Mesenchymal stem cell (in vitro differentiated cells and primary cell): ENCODE measurements around the gene CSRNP2.
A peak's percentile ranks its signal among the peaks of the same experiment; 100 is the strongest.

Source experiments
- DNase-seq: peaks from one replicate; pipeline ENCODE4 v3.0.0-alpha.2; 2013
- H2AFZ ChIP-seq: one replicate; pipeline ENCODE4 v1.6.1; 2013; ENCODE audit warnings: low read depth, mild to moderate bottlenecking, control low read depth, inconsistent platforms, low read length, moderate library complexity
- H2AK5ac ChIP-seq: 2 replicates; pipeline ENCODE4 v1.6.1; 2013; ENCODE audit warnings: low read length, moderate library complexity, mild to moderate bottlenecking, inconsistent platforms; ENCODE audit not compliant: severe bottlenecking
- H2BK120ac ChIP-seq: one replicate; pipeline ENCODE4 v1.6.1; 2013; ENCODE audit warnings: low read depth, mild to moderate bottlenecking, inconsistent platforms, low read length, moderate library complexity
- H2BK12ac ChIP-seq, 2 experiments: one replicate each; pipeline ENCODE4 v1.6.1; 2013; ENCODE audit warnings: inconsistent platforms in 2 of 2, low read length in 2 of 2, mild to moderate bottlenecking in 2 of 2, moderate library complexity in 2 of 2, control low read depth in 1 of 2
- H2BK15ac ChIP-seq: one replicate; pipeline ENCODE4 v1.6.1; 2013; ENCODE audit warnings: mild to moderate bottlenecking, low read depth, inconsistent platforms; ENCODE audit not compliant: poor library complexity, severe bottlenecking
- H2BK5ac ChIP-seq: 2 replicates; pipeline ENCODE4 v1.6.1; 2013; ENCODE audit warnings: low read depth, mild to moderate bottlenecking, low read length, control low read depth, inconsistent platforms; ENCODE audit not compliant: poor library complexity, severe bottlenecking
- H3K14ac ChIP-seq, 2 experiments: one replicate each; pipeline ENCODE4 v1.6.1; 2013; ENCODE audit warnings: inconsistent platforms in 2 of 2, low read length in 2 of 2, control low read depth in 1 of 2, mild to moderate bottlenecking in 1 of 2, moderate library complexity in 1 of 2
- H3K18ac ChIP-seq, 2 experiments: one replicate each; pipeline ENCODE4 v1.6.1; 2013; ENCODE audit warnings: inconsistent platforms in 2 of 2, low read length in 2 of 2, control low read depth in 1 of 2, low read depth in 1 of 2, mild to moderate bottlenecking in 1 of 2
- H3K23ac ChIP-seq, 2 experiments: one replicate each; pipeline ENCODE4 v1.6.1; 2013; ENCODE audit warnings: inconsistent platforms in 2 of 2, low read length in 2 of 2, mild to moderate bottlenecking in 2 of 2, moderate library complexity in 2 of 2, control low read depth in 1 of 2
- H3K27ac ChIP-seq: 2 replicates; pipeline ENCODE4 v1.5.1; 2013; ENCODE audit warnings: mild to moderate bottlenecking, moderate library complexity, low read length, control low read depth, inconsistent platforms; ENCODE audit not compliant: poor library complexity, severe bottlenecking
- H3K27me3 ChIP-seq, 2 experiments: 2 replicates each; pipeline versions ENCODE4 v1.6.1 to v1.7.0; 2013; ENCODE audit warnings: low read length in 2 of 2, mild to moderate bottlenecking in 2 of 2, moderate library complexity in 2 of 2, control low read depth in 1 of 2, inconsistent platforms in 1 of 2; ENCODE audit not compliant: control insufficient read depth in 1 of 2, insufficient read depth in 1 of 2
- H3K36me3 ChIP-seq, 2 experiments: 2 replicates each; pipeline versions ENCODE4 v1.6.1 to v1.7.0; 2013; ENCODE audit warnings: low read length in 2 of 2, control low read depth in 1 of 2, inconsistent platforms in 1 of 2, low read depth in 1 of 2, mild to moderate bottlenecking in 1 of 2; ENCODE audit not compliant: insufficient read depth in 2 of 2, control insufficient read depth in 1 of 2
- H3K4ac ChIP-seq, 2 experiments: one replicate each; pipeline ENCODE4 v1.6.1; 2013; ENCODE audit warnings: inconsistent platforms in 2 of 2, low read length in 2 of 2, mild to moderate bottlenecking in 2 of 2, moderate library complexity in 2 of 2, control low read depth in 1 of 2, low read depth in 1 of 2
- H3K4me1 ChIP-seq: 2 replicates; pipeline ENCODE4 v1.6.1; 2013; ENCODE audit warnings: low read depth, low read length, control low read depth; ENCODE audit not compliant: control insufficient read depth, insufficient read depth
- H3K4me2 ChIP-seq: 2 replicates; pipeline ENCODE4 v1.6.1; 2013; ENCODE audit warnings: low read length, mild to moderate bottlenecking, inconsistent platforms; ENCODE audit not compliant: poor library complexity, severe bottlenecking
- H3K4me3 ChIP-seq, 2 experiments: 2 replicates each; pipeline versions ENCODE4 v1.5.1 to v1.7.0; 2013; ENCODE audit warnings: low read length in 2 of 2, mild to moderate bottlenecking in 2 of 2, control low read depth in 1 of 2, low read depth in 1 of 2; ENCODE audit not compliant: insufficient read depth in 1 of 2
- H3K79me1 ChIP-seq: replicated peaks from 2 replicates; pipeline ENCODE4 v1.6.1; 2013; ENCODE audit warnings: mild to moderate bottlenecking, control low read depth, low read length, inconsistent platforms; ENCODE audit not compliant: poor library complexity, severe bottlenecking
- H3K9ac ChIP-seq: 2 replicates; pipeline ENCODE4 v1.7.0; 2013; ENCODE audit warnings: mild to moderate bottlenecking, low read length, moderate library complexity
- H3K9me3 ChIP-seq: 2 replicates; pipeline ENCODE4 v1.7.0; 2013; ENCODE audit warnings: mild to moderate bottlenecking, low read length; ENCODE audit not compliant: control insufficient read depth
- H4K8ac ChIP-seq: one replicate; pipeline ENCODE4 v1.6.1; 2013; ENCODE audit warnings: inconsistent platforms, mild to moderate bottlenecking, low read length, moderate library complexity
- H4K91ac ChIP-seq: one replicate; pipeline ENCODE4 v1.6.1; 2013; ENCODE audit warnings: mild to moderate bottlenecking, low read length, inconsistent platforms
- WGBS: methylation state at CpG from one replicate; pipeline ENCODE4 v1.1.7; 2013; ENCODE audit warnings: mixed read lengths; 5-methylcytosine and 5-hydroxymethylcytosine counted together

CSRNP2 gene

GRCh38 chr12:51076236-51076930, 7.0 kb downstream of the CSRNP2 start:
- Histone ChIP-seq H2BK15ac (no peak overlapping the region), H2BK120ac (no peak overlapping the region), H3K9ac (no peak overlapping the region), H2AK5ac (no peak overlapping the region), H3K4ac (no peak overlapping the region), H3K23ac (no peak overlapping the region), H3K14ac (peak overlapping the region in 1 of 2 experiments; percentile 22), H3K27ac (no peak overlapping the region), H3K27me3 (no peaks in the 10 kb centered on the region), H3K36me3 (peaks cover 26 to 32% of the 10 kb centered on the region in 2 experiments), H2AFZ (no peak overlapping the region), H2BK12ac (no peak overlapping the region), H4K8ac (no peak overlapping the region), H4K91ac (no peak overlapping the region), H3K18ac (no peak overlapping the region), H3K4me3 (no peak overlapping the region), H3K4me1 (peaks cover 6% of the 10 kb centered on the region), H3K79me1 (peaks cover 27% of the 10 kb centered on the region), H3K4me2 (no peak overlapping the region), H2BK5ac (no peak overlapping the region), H3K9me3 (no peaks in the 10 kb centered on the region)
- WGBS: 96% methylated on average over 9 of the region's 10 CpGs
- no peak for DNase-seq

DNA sequence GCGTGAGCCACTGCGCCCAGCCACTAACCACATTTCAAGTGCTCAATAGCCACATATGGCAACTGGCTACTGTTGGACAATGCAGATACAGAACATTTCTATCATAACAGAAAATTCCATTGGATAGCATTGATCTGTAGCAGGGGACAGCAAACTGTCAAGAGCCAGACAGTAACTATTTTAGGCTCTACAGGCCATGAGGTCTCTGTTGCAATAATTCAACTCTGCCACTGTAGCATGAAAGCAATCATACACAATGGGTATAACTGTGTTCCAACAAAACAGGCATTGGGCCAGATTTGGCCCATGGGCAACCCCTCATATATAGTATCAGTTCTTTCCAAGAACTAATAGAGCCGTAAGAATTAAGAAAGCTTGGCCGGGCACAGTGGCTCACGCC, 8.0 kb downstream of the CSRNP2 start:
- Histone ChIP-seq H3K4me2 (no peak overlapping the region), H4K8ac (no peak overlapping the region), H3K14ac (no peak overlapping the region), H2BK5ac (no peak overlapping the region), H3K27me3 (no peaks in the 10 kb centered on the region), H2AFZ (no peak overlapping the region), H3K27ac (no peak overlapping the region), H2BK120ac (no peak overlapping the region), H2BK15ac (no peak overlapping the region), H3K9me3 (no peaks in the 10 kb centered on the region), H3K4me1 (peaks cover 5% of the 10 kb centered on the region), H3K23ac (no peak overlapping the region), H2BK12ac (no peak overlapping the region), H3K79me1 (peaks cover 27% of the 10 kb centered on the region), H2AK5ac (no peak overlapping the region), H4K91ac (no peak overlapping the region), H3K4ac (no peak overlapping the region), H3K4me3 (no peak overlapping the region), H3K36me3 (peaks cover 34 to 42% of the 10 kb centered on the region in 2 experiments), H3K18ac (no peak overlapping the region), H3K9ac (no peak overlapping the region)
- no peak for DNase-seq
- 98% methylated on average over 5 of the region's 5 CpGs for WGBS

DNA sequence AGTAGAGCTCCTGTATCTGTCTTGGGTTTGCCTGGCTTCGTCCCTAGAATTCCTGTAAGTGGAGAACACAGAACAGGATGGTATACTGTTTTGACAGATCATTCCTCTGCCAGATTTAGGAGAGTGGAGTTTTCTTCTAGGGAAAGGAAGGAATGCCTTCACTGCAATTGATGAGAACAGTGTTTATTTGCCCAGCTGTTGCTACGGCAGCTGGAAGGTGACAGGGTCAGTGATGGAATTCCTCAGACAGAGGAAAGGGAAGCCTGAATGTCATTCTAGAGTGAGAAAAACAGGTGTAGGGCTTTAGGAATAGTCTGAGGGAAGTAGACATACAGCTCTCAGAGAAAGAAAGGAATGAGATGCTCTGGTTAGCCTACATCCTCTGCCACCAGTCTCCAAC, 11.7 kb downstream of the CSRNP2 start:
- Histone ChIP-seq H3K27ac (no peak overlapping the region), H2AK5ac (no peak overlapping the region), H3K14ac (no peak overlapping the region), H3K23ac (no peak overlapping the region), H3K4me3 (no peak overlapping the region), H3K36me3 (peaks cover 56 to 69% of the 10 kb centered on the region in 2 experiments), H4K8ac (no peak overlapping the region), H3K4me2 (no peak overlapping the region), H2BK15ac (no peak overlapping the region), H3K4me1 (peaks cover 2% of the 10 kb centered on the region), H2BK5ac (no peak overlapping the region), H2BK12ac (no peak overlapping the region), H3K9ac (no peak overlapping the region), H4K91ac (no peak overlapping the region), H3K4ac (no peak overlapping the region), H2AFZ (no peak overlapping the region), H2BK120ac (no peak overlapping the region), H3K9me3 (no peaks in the 10 kb centered on the region), H3K79me1 (peaks cover 32% of the 10 kb centered on the region), H3K18ac (no peak overlapping the region), H3K27me3 (no peaks in the 10 kb centered on the region)
- DNase-seq: peak; percentile 40
- 67% methylated on average over 2 of the region's 2 CpGs for WGBS

GRCh38 chr12:51070004-51070403, 13.4 kb downstream of the CSRNP2 start:
- H3K4me3 ChIP-seq: no peak overlapping the region
- H2BK5ac ChIP-seq: no peak overlapping the region
- H3K9me3 ChIP-seq: no peaks in the 10 kb centered on the region
- no peak overlapping the region for H3K4me2 ChIP-seq
- DNase-seq: peak; percentile 69
- H3K79me1 ChIP-seq: peaks cover 24% of the 10 kb centered on the region
- H2BK120ac ChIP-seq: no peak overlapping the region
- no peak overlapping the region for H3K23ac ChIP-seq
- no peak overlapping the region for H2AFZ ChIP-seq
- H3K27me3 ChIP-seq: no peaks in the 10 kb centered on the region
- H2BK12ac ChIP-seq: no peak overlapping the region
- peaks cover 63 to 74% of the 10 kb centered on the region in 2 experiments for H3K36me3 ChIP-seq
- no peak overlapping the region for H3K18ac ChIP-seq
- H3K27ac ChIP-seq: no peak overlapping the region
- no peak overlapping the region for H4K8ac ChIP-seq
- no peak overlapping the region for H2AK5ac ChIP-seq
- H4K91ac ChIP-seq: no peak overlapping the region
- H3K4me1 ChIP-seq: no peaks in the 10 kb centered on the region
- no peak overlapping the region for H3K14ac ChIP-seq
- peak overlapping the region; percentile 33 for H3K9ac ChIP-seq
- 91% methylated on average over 3 of the region's 3 CpGs for WGBS
- no peak overlapping the region for H2BK15ac ChIP-seq
- H3K4ac ChIP-seq: no peak overlapping the region
